PC-3 (cell line): ENCODE results near the gene EAF1.

Experiments
- CTCF ChIP-seq: fragments of 300-600 bp; sonication (generic); conservative IDR thresholded peaks from 2 replicates; pipeline ENCODE4 v1.5.1; 2017; ENCODE audit warnings: antibody characterized with exemption, low read depth, mild to moderate bottlenecking, low read length
- EZH2 ChIP-seq: fragments of 300-600 bp; sonication (generic); IDR thresholded peaks from one replicate; pipeline ENCODE4 v1.6.1; 2017; ENCODE audit warnings: antibody characterized with exemption, mild to moderate bottlenecking, low read length; ENCODE audit not compliant: unreplicated experiment
- EZH2phosphoT487 ChIP-seq: fragments of 300-600 bp; sonication (generic); IDR thresholded peaks from 2 replicates; pipeline ENCODE4 v1.6.1; 2018; ENCODE audit warnings: mild to moderate bottlenecking, antibody characterized with exemption, low read length, borderline replicate concordance

- TF ChIP-seq CTCF, result no peak
- no peak for TF ChIP-seq EZH2
- TF ChIP-seq EZH2phosphoT487, result no peak
Measured at GRCh38 chr3:15429080-15429479, 1.7 kb downstream of the EAF1 start.
